Calu3 (cell line): ENCODE results near the gene YIPF3. TPM values are rescaled to one million over a fixed set of nuclear protein-coding genes. Genes with fewer than 3 reads are reported as not detected.

Experiments
- BruUV-seq: library from RNA; stranded (reverse); fragments of 400-500 nt; replicated peaks from 2 replicates; lab custom pipeline; 2021; lab: Mats Ljungman, UMichigan
- CTCF ChIA-PET: fragments of 300-600 bp; sonication (Branson Sonifier 250); formaldehyde crosslinking; loops from one replicate; lab custom pipeline; 2022; ENCODE audit warnings: antibody characterized with exemption; lab: Charles Lee
- DNase-seq: peaks from one replicate; pipeline ENCODE4 v3.0.0; 2022
- H3K27ac Mint-ChIP-seq: one replicate; pipeline ENCODE4 v1.8.0; 2022; ENCODE audit warnings: mixed read lengths; ENCODE audit not compliant: unreplicated experiment
- H3K27me3 Mint-ChIP-seq: one replicate; pipeline ENCODE4 v1.8.0; 2022; ENCODE audit warnings: mixed read lengths; ENCODE audit not compliant: unreplicated experiment
- H3K36me3 Mint-ChIP-seq: one replicate; pipeline ENCODE4 v1.8.0; 2022; ENCODE audit warnings: mild to moderate bottlenecking, moderate library complexity, mixed read lengths; ENCODE audit not compliant: insufficient read depth, unreplicated experiment
- H3K4me1 Mint-ChIP-seq: one replicate; pipeline ENCODE4 v1.8.0; 2022; ENCODE audit warnings: mild to moderate bottlenecking, low read depth, mixed read lengths; ENCODE audit not compliant: unreplicated experiment
- H3K4me3 Mint-ChIP-seq: one replicate; pipeline ENCODE4 v1.8.0; 2022; ENCODE audit warnings: mild to moderate bottlenecking, low read depth, moderate library complexity, mixed read lengths; ENCODE audit not compliant: unreplicated experiment
- H3K9me3 Mint-ChIP-seq: one replicate; pipeline ENCODE4 v1.8.0; 2022; ENCODE audit warnings: low read depth, mixed read lengths; ENCODE audit not compliant: unreplicated experiment
- CTCF ChIP-seq: fragments of 200-600 bp; IDR thresholded peaks from one replicate; pipeline ENCODE4 v1.8.0; 2022; ENCODE audit warnings: antibody characterized with exemption; ENCODE audit not compliant: unreplicated experiment
- intact Hi-C: fragments of 100-400 bp; cut with micrococcal nuclease; formaldehyde crosslinking; loops from one replicate; pipeline ENCODE4 v1.10.0; 2022; ENCODE audit not compliant: unreplicated experiment
- total RNA-seq: library from RNA; stranded (reverse); gene quantifications from 2 replicates; pipeline ENCODE4 v1.2.3, GENCODE V29; 2022

YIPF3 gene
- total RNA-seq, 1 experiment from 2014 or later: 127 TPM

- Mint-ChIP-seq H3K27me3 (no peaks in the 10 kb centered on the region), H3K4me3 (no peak overlapping the region), H3K4me1 (peaks cover 50% of the 10 kb centered on the region), H3K36me3 (peaks cover 32% of the 10 kb centered on the region), H3K9me3 (no peaks in the 10 kb centered on the region), H3K27ac (no peak overlapping the region)
- TF ChIP-seq CTCF: no peak
- no peak for DNase-seq
- intact Hi-C loops: no loop called here
- no TSS peak for BruUV-seq
- CTCF ChIA-PET: interaction anchor here (0.6 kb wide), 3 partner anchors 22 to 787 kb away, joined by 3 to 6 read pairs (median 4); no protein-coding TSS in a partner anchor
These were observed 35.0 kb downstream of the YIPF3 start for GRCh38 chr6:43481591-43482236.

- no peak for DNase-seq
- Mint-ChIP-seq H3K4me3 (no peak overlapping the region), H3K27ac (no peak overlapping the region), H3K36me3 (peaks cover 34% of the 10 kb centered on the region), H3K27me3 (no peaks in the 10 kb centered on the region), H3K9me3 (no peaks in the 10 kb centered on the region), H3K4me1 (peaks cover 54% of the 10 kb centered on the region)
- CTCF ChIA-PET: interaction anchor here (0.6 kb wide), 2 partner anchors 21 to 788 kb away, joined by 4 to 6 read pairs; no protein-coding TSS in a partner anchor
- BruUV-seq: no TSS peak
- TF ChIP-seq CTCF: no peak
- intact Hi-C loops: no loop called here
These were observed 35.7 kb downstream of the YIPF3 start for GRCh38 chr6:43481075-43481474.

- Mint-ChIP-seq H3K27ac (peak overlapping the region; percentile 82), H3K36me3 (peaks cover 28% of the 10 kb centered on the region), H3K4me1 (peaks cover 48% of the 10 kb centered on the region), H3K9me3 (no peaks in the 10 kb centered on the region), H3K27me3 (no peaks in the 10 kb centered on the region), H3K4me3 (peak overlapping the region; percentile 90)
- intact Hi-C loops: no loop called here
- TF ChIP-seq CTCF: no peak
- BruUV-seq: no TSS peak
- DNase-seq: no peak
- CTCF ChIA-PET: interaction anchor here (0.6 to 1.4 kb wide), 9 partner anchors 14 to 434 kb away, joined by 3 to 7 read pairs (median 4); partner anchors contain the start of gene ZNF318
These were observed 38.7 kb downstream of the YIPF3 start for GRCh38 chr6:43478008-43478372.

- CTCF ChIA-PET: interaction anchor here (0.6 to 1.4 kb wide), 19 partner anchors 9 to 1951 kb away, joined by 3 to 10 read pairs (median 4); partner anchors contain the start of gene ZNF318
- H3K36me3 Mint-ChIP-seq: peaks cover 27% of the 10 kb centered on the region
- BruUV-seq: no TSS peak
- peaks cover 47% of the 10 kb centered on the region for H3K4me1 Mint-ChIP-seq
- intact Hi-C loops: no loop called here
- H3K27ac Mint-ChIP-seq: peak within 1 kb of the TSS; percentile 82
- no peaks in the 10 kb centered on the region for H3K9me3 Mint-ChIP-seq
- DNase-seq: peak; percentile 100
- TF ChIP-seq CTCF: no peak
- H3K27me3 Mint-ChIP-seq: no peaks in the 10 kb centered on the region
- peak within 1 kb of the TSS; percentile 90 for H3K4me3 Mint-ChIP-seq
These were observed 39.3 kb downstream of the YIPF3 start, which contains the start of gene TJAP1 for GRCh38 chr6:43477235-43478007. Gene TJAP1 (plus strand): TSS chr6:43477570. CDS start chr6:43499002, 21,432 bp downstream.
